GM12878 (cell line): ENCODE data around the gene CD69. TPM values are rescaled to one million over a fixed set of nuclear protein-coding genes. Genes with fewer than 3 reads are reported as not detected.
A peak's percentile ranks its signal among the peaks of the same experiment; 100 is the strongest.

Experiments used
- ATAC-seq: fragments of 200-7000 bp; cut with Tn5 transposase; 3 replicates; pipeline ENCODE4 v1.9.1; 2020; ENCODE audit warnings: mild to moderate bottlenecking, moderate library complexity
- BruUV-seq: library from RNA; stranded (reverse); fragments of 400-500 nt; replicated peaks from 2 replicates; lab custom pipeline; 2021; lab: Mats Ljungman, UMichigan
- CTCF ChIA-PET: fragments of 300-600 bp; sonication (Branson Sonifier 250); formaldehyde crosslinking; extraction: SDS; loops from one replicate; lab custom pipeline; 2021; ENCODE audit warnings: inconsistent platforms; lab: Yijun Ruan, JAX
- POLR2A ChIA-PET: fragments of 350-600 bp; formaldehyde crosslinking; extraction: SDS; loops from one replicate; lab custom pipeline; 2021; ENCODE audit warnings: inconsistent platforms; lab: Charles Lee
- RAD21 ChIA-PET: fragments of 300-600 bp; sonication (Branson Sonifier 250); formaldehyde crosslinking; loops from one replicate; lab custom pipeline; 2023; ENCODE audit warnings: antibody characterized with exemption; ENCODE audit not compliant: unreplicated experiment; lab: Charles Lee
- SMC1A ChIA-PET: fragments of 300-600 bp; sonication (Branson Sonifier 250); formaldehyde crosslinking; loops from one replicate; lab custom pipeline; 2023; ENCODE audit not compliant: unreplicated experiment, uncharacterized antibody; lab: Charles Lee
- DNase-seq: peaks from one replicate; pipeline ENCODE4 v3.0.0-alpha.2; 2011; ENCODE audit warnings: low read depth, low spot score
- FAIRE-seq: peaks from 3 replicates; lab custom pipeline; 2011; peaks lifted over from hg19 to GRCh38; lab: Jason Lieb, UNC
- H2AFZ ChIP-seq: 2 replicates; pipeline ENCODE4 v1.6.0; 2011; ENCODE audit warnings: low read depth, low read length, control low read depth; ENCODE audit not compliant: control insufficient read depth
- H3K27ac ChIP-seq: 2 replicates; pipeline ENCODE4 v1.5.1; 2011; ENCODE audit warnings: control low read depth; ENCODE audit not compliant: control insufficient read depth, insufficient read depth
- H3K27me3 ChIP-seq, 2 experiments: replicated peaks in 1 of 2; 2 replicates each; pipeline versions ENCODE4 v1.6.0 to v1.6.1; 2011; ENCODE audit warnings: low read length in 1 of 2; ENCODE audit not compliant: control insufficient read depth in 2 of 2, insufficient read depth in 2 of 2
- H3K36me3 ChIP-seq, 2 experiments: 2 replicates each; pipeline ENCODE4 v1.5.1; 2011; ENCODE audit warnings: low read length in 1 of 2; ENCODE audit not compliant: control insufficient read depth in 2 of 2, insufficient read depth in 2 of 2
- H3K4me1 ChIP-seq: 2 replicates; pipeline ENCODE4 v1.6.1; 2011; ENCODE audit warnings: mild to moderate bottlenecking, low read length, moderate library complexity, mixed read lengths; ENCODE audit not compliant: control insufficient read depth, insufficient read depth
- H3K4me2 ChIP-seq: 2 replicates; pipeline ENCODE4 v1.6.0; 2011; ENCODE audit warnings: control low read depth; ENCODE audit not compliant: control insufficient read depth, insufficient read depth
- H3K4me3 ChIP-seq: fragments of 200-600 bp; sonication (generic); 2 replicates; pipeline ENCODE4 v1.5.1; 2016
- H3K79me2 ChIP-seq: 2 replicates; pipeline ENCODE4 v1.6.0; 2011; ENCODE audit warnings: low read length; ENCODE audit not compliant: control insufficient read depth, insufficient read depth
- H3K9ac ChIP-seq: 2 replicates; pipeline ENCODE4 v1.8.0; 2011; ENCODE audit warnings: low read length, control low read depth, mixed read lengths; ENCODE audit not compliant: control insufficient read depth, insufficient read depth
- H3K9me3 ChIP-seq: replicated peaks from 3 replicates; pipeline ENCODE4 v1.5.1; 2011; ENCODE audit warnings: mild to moderate bottlenecking, low read length; ENCODE audit not compliant: control insufficient read depth, insufficient read depth
- H4K20me1 ChIP-seq: 2 replicates; pipeline ENCODE4 v1.6.0; 2011; ENCODE audit not compliant: control insufficient read depth, insufficient read depth
- BACH1 ChIP-seq: fragments of 450-650 bp; IDR thresholded peaks from 2 replicates; pipeline ENCODE4 v1.6.1; 2017; ENCODE audit warnings: mild to moderate bottlenecking, borderline replicate concordance
- BCL11A ChIP-seq: IDR thresholded peaks from 2 replicates; pipeline ENCODE4 v1.6.1; 2011; ENCODE audit warnings: low read depth, low read length
- EGR1 ChIP-seq, 2 experiments: IDR thresholded peaks; 1 replicate in 1 of 2; 2 replicates in 1 of 2; pipeline ENCODE4 v1.6.1; 2011 to 2012; ENCODE audit warnings: low read depth in 2 of 2, low read length in 2 of 2, borderline replicate concordance in 1 of 2, mild to moderate bottlenecking in 1 of 2, moderate library complexity in 1 of 2
- MXI1 ChIP-seq: fragments of 150-350 bp; IDR thresholded peaks from 2 replicates; pipeline ENCODE4 v1.6.1; 2011; ENCODE audit warnings: low read depth, mild to moderate bottlenecking, inconsistent platforms, low read length, improper control_type of control experiment
- PAX8 ChIP-seq: fragments of 450-650 bp; IDR thresholded peaks from 2 replicates; pipeline ENCODE4 v1.6.1; 2017; ENCODE audit warnings: mild to moderate bottlenecking, moderate library complexity
- POLR2AphosphoS2 ChIP-seq: IDR thresholded peaks from 2 replicates; pipeline ENCODE4 v1.6.1; 2011; ENCODE audit warnings: low read depth, mild to moderate bottlenecking, low read length, improper control_type of control experiment, moderate library complexity
- POLR2AphosphoS5 ChIP-seq: IDR thresholded peaks from 2 replicates; pipeline ENCODE4 v1.6.1; 2011; ENCODE audit warnings: mild to moderate bottlenecking, low read length, inconsistent platforms
- RUNX3 ChIP-seq: IDR thresholded peaks from 2 replicates; pipeline ENCODE4 v1.6.1; 2012; ENCODE audit warnings: low read length, inconsistent platforms
- SMAD1 ChIP-seq: fragments of 450-650 bp; IDR thresholded peaks from 2 replicates; pipeline ENCODE4 v1.6.1; 2018; ENCODE audit warnings: mild to moderate bottlenecking, low read depth; ENCODE audit not compliant: partially characterized antibody
- WGBS: methylation state at CpG from one replicate; pipeline ENCODE4 v1.1.6; 2016; ENCODE audit warnings: low lambda C conversion rate; ENCODE audit not compliant: insufficient replicate concordance, insufficient coverage; ENCODE audit errors: missing lambda C conversion rate; 5-methylcytosine and 5-hydroxymethylcytosine counted together
- in situ Hi-C: fragments of 300-500 bp; cut with MboI; formaldehyde crosslinking; loops from 9 replicates; pipeline ENCODE4 v1.14.3; 2018; ENCODE audit warnings: mixed read lengths
- intact Hi-C: fragments of 100-400 bp; cut with micrococcal nuclease; formaldehyde crosslinking; loops from one replicate; pipeline ENCODE4 v1.14.2; 2022; ENCODE audit not compliant: unreplicated experiment
- polyA plus RNA-seq, 11 experiments: library from polyadenylated mRNA; depleted of rRNA in 4 of 11; unstranded in 6 of 11; stranded (reverse) in 5 of 11; fragments of >200 nt; fragmentation: Nextera tagmentation in 4 of 11; fragmentation: Illumina TruSeq in 1 of 11; extraction: Ambion mirVana in 4 of 11; extraction: Trizol in 1 of 11; gene quantifications; 1 replicate in 1 of 11; 2 replicates in 10 of 11; pipeline versions ENCODE4 v1.2.1 to v1.2.3, GENCODE V29; 2011 to 2016; ENCODE audit warnings: inconsistent platforms in 2 of 11, missing spikeins in 2 of 11, low read depth in 1 of 11
- total RNA-seq, 4 experiments: library from RNA; depleted of rRNA in 3 of 4; stranded (reverse); fragments of >200 nt in 3 of 4; fragmentation: Illumina TruSeq in 1 of 4; extraction: Trizol in 1 of 4; gene quantifications; 2 replicates each; pipeline versions ENCODE4 v1.2.1 to v1.2.3, GENCODE V29; 2013 to 2021
- TF ChIP-seq, protein P1 (sequence below): fragments of 450-650 bp; IDR thresholded peaks from 2 replicates; pipeline ENCODE4 v1.6.1; 2016; ENCODE audit warnings: mild to moderate bottlenecking

Gene CD69
- total and polyA plus RNA-seq, 10 of the 15 experiments (the other 5 are each of a cell fraction or from before 2014, with no cell fraction given): 7.3 to 156 (median 15.0) TPM

DNA sequence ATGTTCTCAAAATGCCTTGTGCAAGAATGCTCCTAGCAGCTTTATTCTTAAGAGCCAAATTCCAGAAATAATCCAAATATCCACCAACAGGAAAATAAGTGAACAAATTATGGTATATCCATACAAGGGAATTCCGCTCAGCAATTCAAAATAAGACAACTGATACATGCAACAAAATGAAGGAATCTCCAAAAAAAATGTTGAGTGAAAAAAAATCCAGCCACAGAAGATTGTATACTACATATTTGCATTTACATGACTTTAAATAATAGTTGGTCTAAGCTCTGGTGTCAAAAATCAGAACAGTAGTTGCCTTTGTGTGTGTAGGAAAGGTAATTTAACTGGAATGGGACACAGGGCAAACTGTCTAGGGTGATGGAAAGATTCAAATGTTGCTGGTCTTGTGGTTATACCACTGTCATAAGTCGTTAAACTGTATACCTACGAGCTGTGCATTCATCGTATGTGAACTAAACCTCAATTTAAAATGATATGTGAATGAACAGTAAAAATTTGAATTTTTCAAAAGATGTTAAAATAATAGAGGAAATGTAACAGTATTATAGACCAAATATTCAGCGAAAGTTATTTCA is 3.2 kb downstream of the CD69 start:
- ChIA-PET RAD21 (interaction anchor here (1.0 to 17.5 kb wide), 5 partner anchors 11 to 403 kb away, joined by 3 to 577 read pairs (median 9); no protein-coding TSS in a partner anchor), CTCF (interaction anchor here (0.5 to 19.3 kb wide), 7 partner anchors 8 to 1794 kb away, joined by 3 to 835 read pairs (median 12); no protein-coding TSS in a partner anchor)
- Histone ChIP-seq H3K36me3 (peaks cover 0 to 14% of the 10 kb centered on the region in 2 experiments; a peak in 3 of 4 replicates), H3K27ac (peak overlapping the region; percentile 36; the same call in 1 of the 2 replicates), H3K79me2 (peaks cover 41% of the 10 kb centered on the region), H3K9ac (peak overlapping the region; percentile 76; the same call in 1 of the 2 replicates), H3K9me3 (no peaks in the 10 kb centered on the region; the same call in 2 of the 3 replicates), H3K4me1 (peaks cover 2% of the 10 kb centered on the region; the same call in 1 of the 2 replicates), H2AFZ (no peak overlapping the region; the same call in 1 of the 2 replicates)
- intact Hi-C loops: no loop called here
- no TSS peak for BruUV-seq
- TF ChIP-seq MXI1 (0 out of 2 replicates have a peak, but pooled peaks have one; percentile 16), PAX8 (no peak), EGR1 (IDR thresholded peaks at IDR 0.05; ENCODE audit: borderline replicate concordance in 1 of 2, low read depth in 2 of 2, low read length in 2 of 2) (no peak), POLR2AphosphoS5 (peak; percentile 82; the same call in 1 of the 2 replicates), RUNX3 (peak; percentile 47; the same call in 1 of the 2 replicates), SMAD1 (peak; percentile 23), POLR2AphosphoS2 (peak; percentile 67), BACH1 (peak; percentile 16; the same call in 1 of the 2 replicates), BCL11A (no peak)
- TF ChIP-seq, protein P1, sequence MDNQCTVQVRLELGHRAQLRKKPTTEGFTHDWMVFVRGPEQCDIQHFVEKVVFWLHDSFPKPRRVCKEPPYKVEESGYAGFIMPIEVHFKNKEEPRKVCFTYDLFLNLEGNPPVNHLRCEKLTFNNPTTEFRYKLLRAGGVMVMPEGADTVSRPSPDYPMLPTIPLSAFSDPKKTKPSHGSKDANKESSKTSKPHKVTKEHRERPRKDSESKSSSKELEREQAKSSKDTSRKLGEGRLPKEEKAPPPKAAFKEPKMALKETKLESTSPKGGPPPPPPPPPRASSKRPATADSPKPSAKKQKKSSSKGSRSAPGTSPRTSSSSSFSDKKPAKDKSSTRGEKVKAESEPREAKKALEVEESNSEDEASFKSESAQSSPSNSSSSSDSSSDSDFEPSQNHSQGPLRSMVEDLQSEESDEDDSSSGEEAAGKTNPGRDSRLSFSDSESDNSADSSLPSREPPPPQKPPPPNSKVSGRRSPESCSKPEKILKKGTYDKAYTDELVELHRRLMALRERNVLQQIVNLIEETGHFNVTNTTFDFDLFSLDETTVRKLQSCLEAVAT: peak; percentile 38
- TF ChIP-seq, all 136 proteins: peak for 7
- peak; percentile 31 for FAIRE-seq
- peak overlapping the region; percentile 86 for H3K4me2 ChIP-seq
- no peaks in the 10 kb centered on the region for H3K27me3 ChIP-seq
- 10% methylated on average over 5 of the region's 5 CpGs for WGBS
- DNase-seq: no peak
- in situ Hi-C loops: no loop called here
- no peaks in the 10 kb centered on the region for H4K20me1 ChIP-seq
- SMC1A ChIA-PET: interaction anchor here (1.6 to 22.8 kb wide), 7 partner anchors 8 to 373 kb away, joined by 4 to 814 read pairs (median 13); partner anchors contain the start of gene CLEC7A
- ATAC-seq: peak; percentile 5
- POLR2A ChIA-PET: interaction anchor here (1.3 to 3.0 kb wide), 3 partner anchors 11 to 40 kb away, joined by 3 to 18 read pairs (median 4); no protein-coding TSS in a partner anchor
- H3K4me3 ChIP-seq: peak overlapping the region; percentile 87
